Chondrocyte (in vitro differentiated cells): Measurements from ENCODE around the gene ADSL. TPM values are rescaled to one million over a fixed set of nuclear protein-coding genes. Genes with fewer than 3 reads are reported as not detected.
"Not testable (repeated sequence)": the region's sequence is repeated elsewhere in the genome, so short reads cannot be mapped to it uniquely, and the experiment has no call there.

ENCODE experiments used
- DNase-seq: peaks from one replicate; pipeline ENCODE4 v3.0.0; 2021; ENCODE audit warnings: mixed read lengths, low spot score
- H3K27ac Mint-ChIP-seq: one replicate; pipeline ENCODE4 v1.8.0; 2021; ENCODE audit warnings: mild to moderate bottlenecking, moderate library complexity, mixed read lengths; ENCODE audit not compliant: unreplicated experiment
- H3K27me3 Mint-ChIP-seq: 2 replicates; pipeline ENCODE4 v1.8.0; 2021; ENCODE audit warnings: low read depth, mixed read lengths
- H3K36me3 Mint-ChIP-seq: 2 replicates; pipeline ENCODE4 v1.8.0; 2021; ENCODE audit warnings: low read depth, mixed read lengths
- H3K4me1 Mint-ChIP-seq: 2 replicates; pipeline ENCODE4 v1.8.0; 2021; ENCODE audit warnings: low read depth, mild to moderate bottlenecking, mixed read lengths
- H3K4me3 Mint-ChIP-seq: one replicate; pipeline ENCODE4 v1.8.0; 2021; ENCODE audit warnings: mild to moderate bottlenecking, moderate library complexity, mixed read lengths; ENCODE audit not compliant: unreplicated experiment
- H3K9me3 Mint-ChIP-seq: 2 replicates; pipeline ENCODE4 v1.8.0; 2021; ENCODE audit warnings: low read depth, mixed read lengths
- total RNA-seq: library from RNA; stranded (reverse); gene quantifications from 3 replicates; pipeline ENCODE4 v1.2.1, GENCODE V29; 2021
- TF ChIP-seq, protein P1 (sequence below): fragments of 200-600 bp; sonication (generic); IDR thresholded peaks from 2 replicates; pipeline ENCODE4 v1.5.0; 2021; ENCODE audit warnings: antibody characterized with exemption, mild to moderate bottlenecking, moderate library complexity

Gene ADSL
- total RNA-seq, 1 donor from 2014 or later = 62.2 TPM

DNA sequence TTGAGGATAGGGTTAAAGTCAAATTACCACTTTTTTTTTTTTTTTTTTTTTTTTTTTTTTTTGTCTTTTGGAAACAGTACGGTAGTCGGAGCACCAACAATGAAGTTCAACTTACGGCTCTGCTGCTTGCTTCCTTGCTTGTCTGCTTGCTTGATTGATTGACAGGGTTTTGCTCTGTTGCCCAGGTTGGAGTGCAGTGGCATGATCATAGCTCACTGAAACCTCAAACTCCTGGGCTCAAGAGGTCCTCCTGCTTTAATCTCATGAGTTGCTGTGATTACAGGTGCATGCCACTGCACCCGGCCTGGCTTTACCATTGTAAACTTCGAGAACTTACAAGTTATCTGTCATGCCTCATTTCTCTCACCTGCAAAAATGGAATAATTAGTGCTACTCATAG, 29.8 kb downstream of the ADSL start:
- Mint-ChIP-seq H3K4me3 (no peak overlapping the region), H3K4me1 (peaks cover 21% of the 10 kb centered on the region), H3K36me3 (no peaks in the 10 kb centered on the region), H3K27ac (no peak overlapping the region), H3K27me3 (no peaks in the 10 kb centered on the region), H3K9me3 (no peaks in the 10 kb centered on the region)
- TF ChIP-seq, protein P1, sequence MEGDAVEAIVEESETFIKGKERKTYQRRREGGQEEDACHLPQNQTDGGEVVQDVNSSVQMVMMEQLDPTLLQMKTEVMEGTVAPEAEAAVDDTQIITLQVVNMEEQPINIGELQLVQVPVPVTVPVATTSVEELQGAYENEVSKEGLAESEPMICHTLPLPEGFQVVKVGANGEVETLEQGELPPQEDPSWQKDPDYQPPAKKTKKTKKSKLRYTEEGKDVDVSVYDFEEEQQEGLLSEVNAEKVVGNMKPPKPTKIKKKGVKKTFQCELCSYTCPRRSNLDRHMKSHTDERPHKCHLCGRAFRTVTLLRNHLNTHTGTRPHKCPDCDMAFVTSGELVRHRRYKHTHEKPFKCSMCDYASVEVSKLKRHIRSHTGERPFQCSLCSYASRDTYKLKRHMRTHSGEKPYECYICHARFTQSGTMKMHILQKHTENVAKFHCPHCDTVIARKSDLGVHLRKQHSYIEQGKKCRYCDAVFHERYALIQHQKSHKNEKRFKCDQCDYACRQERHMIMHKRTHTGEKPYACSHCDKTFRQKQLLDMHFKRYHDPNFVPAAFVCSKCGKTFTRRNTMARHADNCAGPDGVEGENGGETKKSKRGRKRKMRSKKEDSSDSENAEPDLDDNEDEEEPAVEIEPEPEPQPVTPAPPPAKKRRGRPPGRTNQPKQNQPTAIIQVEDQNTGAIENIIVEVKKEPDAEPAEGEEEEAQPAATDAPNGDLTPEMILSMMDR = no peak
- DNase-seq = no peak

DNA sequence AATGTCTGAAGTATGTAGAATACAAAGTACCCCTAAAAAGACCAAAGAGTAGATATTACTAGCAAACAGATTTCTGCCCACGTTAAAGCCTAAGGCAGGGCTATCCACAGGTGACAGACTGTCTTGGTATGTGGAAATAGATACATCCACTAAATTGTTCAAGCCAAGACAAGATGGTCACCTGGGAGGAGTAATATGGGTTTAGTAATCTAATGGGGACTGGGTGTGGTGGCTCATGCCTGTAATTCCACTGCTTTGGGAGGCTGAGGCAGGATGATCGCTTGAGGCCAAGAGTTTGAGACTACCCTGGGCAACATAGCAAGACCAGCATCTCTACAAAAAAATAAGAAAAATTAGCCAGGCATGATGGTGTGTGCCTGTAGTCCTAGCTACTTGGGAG, 31.6 kb downstream of the ADSL start:
- Mint-ChIP-seq H3K27ac (peak overlapping the region; percentile 41), H3K4me1 (peaks cover 8% of the 10 kb centered on the region), H3K36me3 (no peaks in the 10 kb centered on the region), H3K27me3 (no peaks in the 10 kb centered on the region), H3K9me3 (no peaks in the 10 kb centered on the region), H3K4me3 (no peak overlapping the region)
- no peak for DNase-seq
- TF ChIP-seq, protein P1 = no peak

DNA sequence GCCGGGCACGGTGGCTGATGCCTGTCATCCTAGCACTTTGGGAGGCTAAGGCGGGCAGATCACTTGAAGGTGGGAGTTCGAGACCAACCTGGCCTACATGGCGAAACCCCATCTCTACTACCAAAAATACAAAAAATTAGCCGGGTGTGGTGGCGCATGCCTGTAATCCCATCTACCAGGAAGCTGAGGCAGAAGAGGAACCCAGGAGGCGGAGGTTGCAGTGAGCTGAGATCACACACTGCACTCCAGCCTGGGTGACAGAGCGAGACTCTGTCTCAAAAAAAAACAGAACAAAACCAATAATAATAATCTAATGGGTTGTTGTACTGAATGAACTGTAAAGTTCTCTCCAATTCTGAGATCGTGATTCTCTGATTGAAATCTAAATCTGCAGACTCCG, 32.1 kb downstream of the ADSL start:
- not testable (repeated sequence) for H3K27ac Mint-ChIP-seq, H3K36me3 Mint-ChIP-seq, H3K9me3 Mint-ChIP-seq, H3K27me3 Mint-ChIP-seq, H3K4me3 Mint-ChIP-seq, DNase-seq
- H3K4me1 Mint-ChIP-seq = peaks cover 10% of the 10 kb centered on the region

- H3K27me3 Mint-ChIP-seq = no peaks in the 10 kb centered on the region
- TF ChIP-seq, protein P1 = no peak
- peaks cover 29% of the 10 kb centered on the region for H3K4me1 Mint-ChIP-seq
- no peaks in the 10 kb centered on the region for H3K36me3 Mint-ChIP-seq
- no peak overlapping the region for H3K27ac Mint-ChIP-seq
- H3K4me3 Mint-ChIP-seq = no peak overlapping the region
- DNase-seq = no peak
- no peaks in the 10 kb centered on the region for H3K9me3 Mint-ChIP-seq
Measured at GRCh38 chr22:40381461-40381860, 35.2 kb downstream of the ADSL start.

- TF ChIP-seq, protein P1 = no peak
- Mint-ChIP-seq H3K27ac (peak overlapping the region; percentile 79), H3K36me3 (no peaks in the 10 kb centered on the region), H3K4me3 (no peak overlapping the region), H3K9me3 (no peaks in the 10 kb centered on the region), H3K27me3 (no peaks in the 10 kb centered on the region), H3K4me1 (peaks cover 32% of the 10 kb centered on the region)
- no peak for DNase-seq
Measured at GRCh38 chr22:40383905-40384304, 37.6 kb downstream of the ADSL start.

- TF ChIP-seq, protein P1 = no peak
- Mint-ChIP-seq H3K36me3 (no peaks in the 10 kb centered on the region), H3K27ac (peak overlapping the region; percentile 4), H3K4me3 (no peak overlapping the region), H3K27me3 (no peaks in the 10 kb centered on the region), H3K9me3 (no peaks in the 10 kb centered on the region), H3K4me1 (peaks cover 31% of the 10 kb centered on the region)
- no peak for DNase-seq
Measured at GRCh38 chr22:40385036-40385782, 38.9 kb downstream of the ADSL start.
